Prostate gland (tissue), 2 donors: Measurements from ENCODE around the gene PLXDC1. TPM values are rescaled to one million over a fixed set of nuclear protein-coding genes. Genes with fewer than 3 reads are reported as not detected.

Source experiments
- DNase-seq: peaks from one replicate; pipeline ENCODE4 v3.0.0-alpha.2; 2019; ENCODE audit warnings: low spot score
- H3K27ac ChIP-seq, 2 donors: fragments of 200-600 bp; sonication (generic); 2 replicates each; pipeline ENCODE4 v1.5.1; 2017 to 2019
- H3K27me3 ChIP-seq: fragments of 200-600 bp; sonication (generic); replicated peaks from 2 replicates; pipeline ENCODE4 v1.5.1; 2019; ENCODE audit not compliant: insufficient read depth
- H3K36me3 ChIP-seq, 2 donors: fragments of 200-600 bp; sonication (generic); 1 replicate in 1 of 2; 2 replicates in 1 of 2; pipeline versions ENCODE4 v1.5.1 to v1.8.1; 2017 to 2019
- H3K4me1 ChIP-seq: fragments of 200-600 bp; sonication (generic); replicated peaks from 2 replicates; pipeline ENCODE4 v1.5.1; 2019
- H3K4me3 ChIP-seq, 2 donors: fragments of 200-600 bp; sonication (generic); 2 replicates each; pipeline ENCODE4 v1.5.1; 2017 to 2019
- H3K9me3 ChIP-seq: fragments of 200-600 bp; sonication (generic); 2 replicates; pipeline ENCODE4 v1.5.1; 2017
- CTCF ChIP-seq, 4 experiments: fragments of 200-600 bp in 2 of 4; fragments of 450-650 bp in 2 of 4; sonication (generic) in 2 of 4; IDR thresholded peaks; 1 replicate in 3 of 4; 2 replicates in 1 of 4; pipeline ENCODE4 v1.5.1; 2016 to 2019; ENCODE audit warnings: antibody characterized with exemption in 4 of 4, mild to moderate bottlenecking in 2 of 4, moderate library complexity in 2 of 4
- POLR2A ChIP-seq: fragments of 450-650 bp; IDR thresholded peaks from one replicate; pipeline ENCODE4 v1.6.1; 2016; ENCODE audit warnings: antibody characterized with exemption, mild to moderate bottlenecking
- POLR2AphosphoS5 ChIP-seq: sonication (generic); formaldehyde crosslinking; IDR thresholded peaks from one replicate; pipeline ENCODE4 v1.6.1; 2017; ENCODE audit warnings: antibody characterized with exemption
- WGBS: methylation state at CpG from one replicate; pipeline ENCODE4 v1.1.5; 2018; 5-methylcytosine and 5-hydroxymethylcytosine counted together
- intact Hi-C: fragments of 100-400 bp; cut with DNase I; formaldehyde crosslinking; loops from one replicate; pipeline ENCODE4 v1.14.2; 2022
- total RNA-seq, 2 donors: library from RNA; depleted of rRNA; stranded (reverse); fragments of >200 nt; gene quantifications; one replicate each; pipeline ENCODE4 v1.1.0, GENCODE V29; 2016

The PLXDC1 gene
- total RNA-seq, 2 donors from 2014 or later: 3.9 to 5.4 TPM

- TF ChIP-seq CTCF (IDR thresholded peaks at IDR 0.05) (no peak), POLR2A (no peak), POLR2AphosphoS5 (no peak)
- no peak overlapping the region for H3K4me3 ChIP-seq
- intact Hi-C loops: no loop called here
- WGBS: 94% methylated on average over 9 of the region's 9 CpGs
- H3K27ac ChIP-seq: no peak overlapping the region
- H3K36me3 ChIP-seq: no peaks in the 10 kb centered on the region
- H3K4me1 ChIP-seq: no peaks in the 10 kb centered on the region
- H3K27me3 ChIP-seq: no peaks in the 10 kb centered on the region
- no peak for DNase-seq
- no peaks in the 10 kb centered on the region for H3K9me3 ChIP-seq
Measured at GRCh38 chr17:39100530-39100929, 50.9 kb downstream of the PLXDC1 start.

- H3K36me3 ChIP-seq: no peaks in the 10 kb centered on the region
- H3K9me3 ChIP-seq: no peaks in the 10 kb centered on the region
- H3K27me3 ChIP-seq: no peaks in the 10 kb centered on the region
- intact Hi-C loops: no loop called here
- no peaks in the 10 kb centered on the region for H3K4me1 ChIP-seq
- no peak overlapping the region for H3K4me3 ChIP-seq
- TF ChIP-seq POLR2AphosphoS5 (peak; percentile 23), CTCF (IDR thresholded peaks at IDR 0.05) (no peak), POLR2A (no peak)
- H3K27ac ChIP-seq: peak overlapping the region; percentile 11 to 18
- no peak for DNase-seq
- WGBS: 41% methylated on average over 9 of the region's 9 CpGs
Measured at GRCh38 chr17:39099663-39100286, 51.7 kb downstream of the PLXDC1 start.

- no peak overlapping the region for H3K27ac ChIP-seq
- no peaks in the 10 kb centered on the region for H3K4me1 ChIP-seq
- no peaks in the 10 kb centered on the region for H3K27me3 ChIP-seq
- no peaks in the 10 kb centered on the region for H3K9me3 ChIP-seq
- intact Hi-C loops: no loop called here
- TF ChIP-seq CTCF (IDR thresholded peaks at IDR 0.05) (no peak), POLR2A (no peak), POLR2AphosphoS5 (no peak)
- no peaks in the 10 kb centered on the region for H3K36me3 ChIP-seq
- H3K4me3 ChIP-seq: no peak overlapping the region
- 60% methylated on average over 13 of the region's 13 CpGs for WGBS
- DNase-seq: no peak
Measured at GRCh38 chr17:39098588-39098987, 52.8 kb downstream of the PLXDC1 start.

- intact Hi-C loops: no loop called here
- no peak overlapping the region for H3K27ac ChIP-seq
- no peaks in the 10 kb centered on the region for H3K4me1 ChIP-seq
- no peaks in the 10 kb centered on the region for H3K9me3 ChIP-seq
- no peak for DNase-seq
- TF ChIP-seq POLR2AphosphoS5: no peak
- TF ChIP-seq POLR2A: no peak
- no peak overlapping the region for H3K4me3 ChIP-seq
- H3K36me3 ChIP-seq: no peaks in the 10 kb centered on the region
- 87% methylated on average over 7 of the region's 7 CpGs for WGBS
- H3K27me3 ChIP-seq: no peaks in the 10 kb centered on the region
Measured at GRCh38 chr17:39097537-39097936, 53.9 kb downstream of the PLXDC1 start.

GRCh38 chr17:39097150-39097519, 54.3 kb downstream of the PLXDC1 start:
- H3K27me3 ChIP-seq: no peaks in the 10 kb centered on the region
- TF ChIP-seq POLR2AphosphoS5 (no peak), CTCF (IDR thresholded peaks at IDR 0.05) (no peak), POLR2A (no peak)
- DNase-seq: no peak
- H3K36me3 ChIP-seq: no peaks in the 10 kb centered on the region
- H3K9me3 ChIP-seq: no peaks in the 10 kb centered on the region
- H3K27ac ChIP-seq: no peak overlapping the region
- H3K4me1 ChIP-seq: no peaks in the 10 kb centered on the region
- intact Hi-C loops: no loop called here
- H3K4me3 ChIP-seq: no peak overlapping the region
- 83% methylated on average over 2 of the region's 2 CpGs for WGBS
